NCI-H2171 (cell line): ENCODE data around the gene TNKS2.
"Not testable (repeated sequence)": the region's sequence is repeated elsewhere in the genome, so short reads cannot be mapped to it uniquely, and the experiment has no call there.

Source experiments
- DNase-seq: peaks from one replicate; lab custom pipeline; 2025; lab: John Stamatoyannopoulos, UW

Gene TNKS2

GRCh38 chr10:91797874-91798648 lies at the start of gene TNKS2:
Gene TNKS2, plus strand, starts transcription at chr10:91798426. Its CDS starts 265 bp downstream, at chr10:91798691.
- DNase-seq, result peak; percentile 81

GRCh38 chr10:91749592-91749991 lies 48.6 kb upstream of the TNKS2 start:
- DNase-seq, result not testable (repeated sequence)

- no peak for DNase-seq
Measured at GRCh38 chr10:91756286-91756685, 41.9 kb upstream of the TNKS2 start.

GRCh38 chr10:91758303-91759146 lies 39.7 kb upstream of the TNKS2 start:
- DNase-seq, result no peak

- no peak for DNase-seq
Measured at GRCh38 chr10:91759581-91759986, 38.6 kb upstream of the TNKS2 start.

GRCh38 chr10:91761721-91762120 lies 36.5 kb upstream of the TNKS2 start:
- no peak for DNase-seq

- no peak for DNase-seq
Measured at GRCh38 chr10:91762878-91763277, 35.3 kb upstream of the TNKS2 start.

- DNase-seq, result no peak
Measured at GRCh38 chr10:91766676-91767075, 31.6 kb upstream of the TNKS2 start.

- no peak for DNase-seq
Measured at GRCh38 chr10:91768123-91768522, 30.1 kb upstream of the TNKS2 start.

GRCh38 chr10:91771907-91772306 lies 26.3 kb upstream of the TNKS2 start:
- DNase-seq, result no peak

GRCh38 chr10:91772461-91772860 lies 25.8 kb upstream of the TNKS2 start:
- no peak for DNase-seq

- DNase-seq, result no peak
Measured at GRCh38 chr10:91772869-91773268, 25.4 kb upstream of the TNKS2 start.

GRCh38 chr10:91774571-91774970 lies 23.7 kb upstream of the TNKS2 start:
- DNase-seq, result no peak

- DNase-seq, result no peak
Measured at GRCh38 chr10:91775731-91776130, 22.5 kb upstream of the TNKS2 start.

- DNase-seq, result no peak
Measured at GRCh38 chr10:91776266-91776665, 22.0 kb upstream of the TNKS2 start.

GRCh38 chr10:91778485-91778884 lies 19.7 kb upstream of the TNKS2 start:
- DNase-seq, result no peak

GRCh38 chr10:91779011-91779605 lies 19.1 kb upstream of the TNKS2 start:
- DNase-seq, result no peak

GRCh38 chr10:91782539-91782938 lies 15.7 kb upstream of the TNKS2 start:
- no peak for DNase-seq

- DNase-seq, result no peak
Measured at GRCh38 chr10:91785830-91786229, 12.4 kb upstream of the TNKS2 start.

GRCh38 chr10:91787258-91787657 lies 11.0 kb upstream of the TNKS2 start:
- DNase-seq, result no peak

GRCh38 chr10:91787810-91788209 lies 10.4 kb upstream of the TNKS2 start:
- DNase-seq, result no peak

GRCh38 chr10:91788527-91788926 lies 9.7 kb upstream of the TNKS2 start:
- DNase-seq, result no peak
